HG03571 (cell line): ENCODE data around the gene SLC16A8.
"Not testable (repeated sequence)": the region's sequence is repeated elsewhere in the genome, so short reads cannot be mapped to it uniquely, and the experiment has no call there.

ENCODE experiments used
- ATAC-seq: cut with Tn5 transposase; IDR thresholded peaks from one replicate; pipeline ENCODE4 v1.9.1; 2021; ENCODE audit not compliant: unreplicated experiment

Gene SLC16A8

DNA sequence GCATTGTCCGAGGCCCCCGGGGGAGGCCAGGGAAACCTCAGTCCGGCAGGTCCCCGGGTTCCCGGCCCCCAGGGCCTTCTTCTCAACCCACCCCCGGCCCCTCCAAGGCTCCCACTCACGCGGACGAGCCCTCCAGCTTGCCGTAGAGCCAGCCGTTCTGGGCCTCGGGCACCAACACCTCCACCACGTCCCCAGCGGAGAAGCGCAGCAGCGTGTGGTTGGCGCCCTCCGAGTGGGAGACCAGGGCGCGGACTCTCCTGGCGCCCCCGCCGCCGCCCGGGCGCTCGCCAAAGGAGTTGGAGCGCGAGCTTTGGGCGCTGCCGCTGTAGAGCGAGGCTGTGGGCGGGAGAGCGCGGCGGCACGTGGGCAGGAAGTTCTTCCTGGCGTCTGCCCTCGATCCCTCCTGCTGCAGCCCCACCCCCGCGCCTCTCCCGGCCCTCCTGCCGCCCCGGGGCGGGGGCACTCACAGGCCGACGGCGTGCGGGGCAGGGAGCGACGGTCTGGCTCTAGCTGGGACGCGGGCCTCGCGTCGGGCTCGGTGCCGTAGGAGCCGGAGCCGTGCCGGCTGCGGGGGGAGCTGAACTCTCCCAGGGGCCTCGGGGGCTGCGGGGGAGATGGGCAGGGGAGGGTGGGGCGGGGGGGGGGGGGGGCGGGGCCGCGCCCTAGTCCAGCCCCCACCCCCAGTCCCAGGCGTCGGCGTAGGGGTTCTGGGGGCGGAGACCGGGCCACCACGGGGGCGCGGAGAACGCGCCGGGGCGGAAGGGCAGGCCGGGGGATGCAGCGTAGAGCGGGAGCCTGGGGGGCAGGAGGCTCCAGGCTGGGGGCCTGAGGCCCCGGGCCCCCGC, 4.9 kb upstream of the SLC16A8 start:
- no peak for ATAC-seq

- no peak for ATAC-seq
Observed at GRCh38 chr22:38087855-38088254, 3.9 kb upstream of the SLC16A8 start.

GRCh38 chr22:38086942-38087341, 3.0 kb upstream of the SLC16A8 start:
- no peak for ATAC-seq

DNA sequence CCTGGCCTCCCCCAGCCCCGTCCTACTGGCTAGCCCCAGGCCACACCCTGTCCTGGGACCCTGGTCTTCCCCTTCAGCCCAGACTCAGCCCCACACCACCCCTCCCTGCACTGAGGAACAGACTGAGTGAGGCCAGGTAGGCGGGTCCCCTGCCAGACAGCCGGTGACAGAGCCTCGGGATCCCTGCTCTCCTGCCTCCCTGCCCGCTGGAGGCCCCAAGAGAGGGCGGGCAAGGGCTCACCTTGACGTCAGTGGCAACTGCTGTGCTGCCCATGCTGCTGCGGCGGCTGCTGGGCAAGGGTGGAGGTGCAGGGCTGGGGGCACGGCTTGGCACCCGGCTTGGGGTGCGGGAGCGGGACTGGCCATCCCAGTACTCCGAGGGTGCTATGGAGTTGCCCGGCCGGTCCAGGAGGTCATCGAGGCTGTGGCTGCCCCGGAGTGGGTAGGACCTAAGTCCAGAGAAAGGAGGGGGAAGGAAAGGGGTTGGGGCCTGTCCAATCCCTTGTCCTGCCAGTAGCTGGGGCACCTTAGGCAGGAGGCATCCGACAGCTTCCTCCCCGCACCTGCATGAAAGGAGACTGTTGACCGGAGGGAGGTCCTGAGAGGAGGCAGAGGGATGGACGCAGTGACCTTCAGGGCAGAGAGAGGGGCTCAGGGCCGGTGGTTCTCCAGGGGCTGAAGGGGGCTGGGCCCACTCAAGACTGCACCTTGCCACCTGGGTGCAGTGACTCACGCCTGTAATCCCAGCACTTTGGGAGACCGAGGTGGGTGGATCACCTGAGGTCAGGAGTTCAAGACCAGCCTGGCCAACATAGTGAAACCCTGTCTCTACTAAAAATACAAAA, 2.2 kb upstream of the SLC16A8 start:
- no peak for ATAC-seq

GRCh38 chr22:38085501-38085900, 1.5 kb upstream of the SLC16A8 start:
- no peak for ATAC-seq

DNA sequence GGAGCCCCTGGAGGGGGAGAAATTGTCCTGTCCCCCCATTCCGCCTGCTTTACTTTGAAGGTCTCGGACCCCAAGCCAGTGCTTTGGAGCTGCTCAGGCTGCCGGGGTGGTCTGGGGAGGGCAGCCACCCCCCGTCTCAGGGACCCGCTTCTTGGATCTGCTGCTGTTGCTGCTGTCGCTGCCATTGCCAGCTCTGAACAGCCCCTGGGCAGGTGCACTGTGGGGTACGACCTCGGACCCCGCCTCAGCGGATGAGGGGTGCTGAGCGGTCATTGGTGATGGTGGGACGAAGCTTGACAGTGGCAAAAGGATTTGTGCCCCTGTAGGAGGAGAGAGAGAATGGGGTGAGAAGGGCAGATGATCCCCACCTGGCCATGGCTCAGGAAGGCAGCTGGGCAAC, 1.1 kb upstream of the SLC16A8 start:
- no peak for ATAC-seq

DNA sequence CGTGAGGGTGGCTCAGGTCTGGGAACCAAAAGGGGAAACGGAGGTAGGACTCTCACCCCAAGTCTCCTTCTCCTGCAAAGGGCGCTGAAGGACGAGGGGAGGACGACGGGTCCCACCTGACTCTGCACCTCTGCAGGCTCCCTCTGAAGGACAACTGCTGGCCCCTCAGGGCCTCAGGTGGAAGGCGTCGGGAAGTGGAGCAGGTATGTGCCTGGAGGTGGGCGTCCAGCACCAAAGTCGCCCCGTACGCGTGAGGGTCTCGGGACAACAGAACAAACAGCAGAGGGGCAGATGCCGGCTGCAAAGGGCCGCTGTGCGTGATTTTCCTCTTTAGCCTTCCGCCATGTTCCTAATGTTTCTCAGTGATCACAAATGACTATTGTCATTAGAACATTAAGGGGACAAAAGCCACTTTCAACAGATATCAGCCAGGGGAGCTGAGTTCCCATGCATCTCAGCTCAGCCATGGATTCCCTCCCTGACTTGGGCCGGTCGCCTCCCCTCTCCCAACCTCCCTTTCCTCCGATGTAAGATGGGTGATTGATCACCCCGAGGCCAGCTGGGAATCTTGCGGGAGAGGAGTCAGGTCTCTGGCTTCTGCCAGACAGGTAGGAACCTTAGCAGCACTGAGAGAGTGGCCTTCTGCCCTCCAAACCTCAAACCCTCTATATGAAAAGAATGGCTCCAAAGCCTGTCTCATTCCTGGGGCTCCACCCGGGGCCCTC, 836 bp downstream of the SLC16A8 start:
- ATAC-seq: no peak

- no peak for ATAC-seq
Observed at GRCh38 chr22:38081941-38082828, 1.8 kb downstream of the SLC16A8 start.

GRCh38 chr22:38081636-38081940, 2.4 kb downstream of the SLC16A8 start:
- no peak for ATAC-seq

DNA sequence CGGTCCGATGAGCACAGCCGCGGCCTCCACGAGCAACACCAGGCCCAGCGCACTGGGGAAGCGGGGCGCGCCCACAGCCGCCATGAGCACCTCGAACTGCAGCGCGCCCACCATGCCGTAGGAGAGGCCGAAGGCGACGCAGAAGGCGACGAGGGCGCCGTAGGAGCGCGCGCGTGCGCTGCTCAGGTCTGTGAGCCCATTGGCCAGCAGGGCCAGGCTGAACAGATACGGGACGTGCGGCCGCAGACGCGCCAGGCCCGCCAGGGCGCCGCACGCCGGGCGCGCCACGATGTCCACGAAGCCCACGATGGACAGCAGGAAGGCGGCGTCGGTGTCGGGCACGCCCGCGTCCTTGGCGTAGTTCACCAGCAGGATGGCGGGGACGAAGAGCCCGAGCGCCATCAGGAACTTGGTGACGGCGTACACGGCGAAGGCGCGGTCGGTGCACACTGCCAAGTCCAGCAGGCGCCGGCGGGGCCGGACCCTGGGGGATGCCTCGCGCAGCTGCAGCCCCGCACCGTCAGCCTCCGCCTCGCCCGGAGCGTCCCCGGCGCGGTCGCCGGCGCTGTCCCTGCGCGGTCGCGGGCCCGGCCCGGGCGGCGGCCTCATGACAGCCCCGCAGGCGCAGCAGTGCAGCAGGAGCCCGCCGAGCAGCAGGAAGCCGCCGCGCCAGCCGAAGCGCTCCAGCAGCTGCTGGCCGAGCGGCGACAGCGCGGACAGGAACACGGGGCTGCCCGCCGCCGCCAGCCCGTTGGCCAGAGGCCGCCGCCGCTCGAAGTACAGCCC, 2.9 kb downstream of the SLC16A8 start:
- ATAC-seq: no peak

- ATAC-seq: no peak
Observed at GRCh38 chr22:38080474-38080849, 3.5 kb downstream of the SLC16A8 start.

DNA sequence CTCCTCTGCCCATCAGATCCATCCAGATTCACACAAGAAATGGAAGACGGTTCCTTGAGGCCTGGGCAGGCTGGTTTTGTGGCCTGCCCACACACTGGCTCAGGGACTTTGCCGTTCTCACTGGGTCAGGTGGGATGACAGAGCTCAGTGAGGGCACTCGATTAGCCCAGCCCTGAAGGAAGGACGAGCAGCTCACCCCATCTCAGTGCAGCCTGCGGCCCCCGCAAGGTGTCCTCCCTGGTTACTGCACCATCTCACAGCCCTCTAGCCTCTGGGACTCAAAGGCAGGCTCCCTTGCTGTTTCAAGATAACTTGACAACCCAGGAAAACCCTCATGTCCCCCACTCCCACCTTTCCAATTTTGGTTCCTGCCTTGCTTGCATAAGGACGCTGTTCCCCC, 4.2 kb downstream of the SLC16A8 start:
- ATAC-seq: no peak

- ATAC-seq: not testable (repeated sequence)
Observed at GRCh38 chr22:38079208-38079607, 4.8 kb downstream of the SLC16A8 start.

GRCh38 chr22:38078046-38078840, 5.7 kb downstream of the SLC16A8 start:
- no peak for ATAC-seq

DNA sequence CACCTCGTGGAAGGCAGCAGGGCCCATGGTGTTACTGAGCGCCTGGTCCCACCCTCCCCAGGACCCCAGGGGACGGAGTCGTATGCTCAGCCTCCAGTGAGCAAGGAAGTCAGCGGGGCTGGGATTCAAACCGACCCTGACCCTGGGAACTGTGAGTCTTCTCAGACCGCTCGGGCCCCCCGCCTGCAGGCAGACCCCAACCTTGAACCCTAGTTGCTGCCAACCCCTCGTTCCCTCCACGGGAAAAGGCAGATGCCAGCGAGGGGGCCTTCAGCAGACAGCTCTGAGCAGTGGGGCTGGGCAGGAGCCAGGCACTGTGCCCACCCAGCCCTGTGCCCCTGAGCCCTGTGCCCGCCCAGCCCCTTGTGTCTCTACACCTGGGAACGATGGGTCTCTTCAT, 6.4 kb downstream of the SLC16A8 start:
- ATAC-seq: no peak

- no peak for ATAC-seq
Observed at GRCh38 chr22:38077096-38077495, 6.9 kb downstream of the SLC16A8 start.

DNA sequence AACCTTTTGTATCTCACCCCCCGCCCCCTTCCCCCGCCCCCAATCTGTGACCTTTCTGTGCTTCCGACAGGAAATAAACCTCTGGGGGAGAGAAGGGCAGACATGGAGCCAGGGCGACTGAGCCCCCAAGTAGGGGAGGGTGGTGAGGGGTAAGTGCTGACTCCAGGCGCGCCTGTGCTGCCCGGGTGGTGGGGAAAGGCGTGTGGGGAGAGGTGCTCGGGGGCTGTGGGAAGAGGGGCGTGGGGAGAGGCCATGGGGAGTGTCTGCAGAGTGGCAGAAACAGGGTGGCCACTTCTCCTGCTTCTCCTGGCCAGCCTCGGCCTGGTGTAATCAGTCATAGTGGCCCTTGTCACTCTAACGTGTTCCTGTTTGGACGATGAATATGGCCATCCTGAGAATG, 8.0 kb downstream of the SLC16A8 start:
- no peak for ATAC-seq

DNA sequence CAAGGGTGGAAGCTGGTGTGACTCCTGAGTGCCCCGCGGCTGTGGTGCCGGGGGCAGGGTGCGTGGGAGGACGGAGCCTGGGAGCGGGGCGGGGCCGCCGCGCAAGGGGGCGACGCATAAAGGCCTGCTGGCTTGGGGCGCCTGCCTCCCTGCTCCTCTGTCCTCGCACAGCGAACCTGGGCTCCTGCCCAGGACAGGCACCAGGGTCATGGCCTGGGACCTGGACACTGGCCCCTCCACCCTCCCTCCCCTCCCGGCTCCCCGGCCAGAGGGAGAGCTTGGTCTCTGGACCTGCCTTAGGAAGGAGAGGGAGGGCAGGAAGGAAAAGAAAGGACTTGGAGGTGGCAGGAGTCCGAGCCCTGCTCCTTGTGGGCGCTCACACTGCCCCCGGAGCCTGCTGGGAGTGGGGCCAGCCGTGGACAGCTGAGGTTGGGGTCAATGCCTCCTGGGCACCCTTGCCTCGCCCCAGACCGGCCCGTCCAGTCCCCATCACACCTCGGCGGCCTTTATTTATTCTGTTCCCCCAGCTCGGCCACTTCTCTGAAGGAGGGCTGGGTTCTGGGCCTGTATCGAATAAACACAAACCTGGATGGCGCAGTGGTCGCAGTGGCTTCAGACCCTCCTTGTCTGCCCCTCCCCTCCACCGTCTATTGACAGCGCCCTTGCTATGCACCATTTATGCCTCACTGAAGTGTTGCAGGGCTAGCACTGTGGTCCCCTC, 8.7 kb downstream of the SLC16A8 start:
- no peak for ATAC-seq
